Measurements from ENCODE around the gene NADK.

The NADK gene

GRCh38 chr1:1756661-1757421 lies 21.4 kb downstream of the NADK start:
- Histone ChIP-seq H3K4me3 (ENCODE audit: low read length) (no peak overlapping the region), H3K27ac (ENCODE audit: low read depth, low read length) (no peak overlapping the region), H3K9me3 (ENCODE audit: control insufficient read depth, insufficient read depth, low read length) (no peaks in the 10 kb centered on the region), H3K4me2 (ENCODE audit: low read length) (no peak overlapping the region), H4K20me1 (ENCODE audit: control insufficient read depth, insufficient read depth, low read depth, low read length) (peaks cover 16% of the 10 kb centered on the region), H3K36me3 (ENCODE audit: control insufficient read depth, low read length) (peaks cover 90% of the 10 kb centered on the region), H3F3A (ENCODE audit: control insufficient read depth, insufficient read depth) (peaks cover 7% of the 10 kb centered on the region), H3K27me3 (ENCODE audit: control insufficient read depth, low read length) (no peaks in the 10 kb centered on the region), H3K79me2 (ENCODE audit: control insufficient read depth, low read length) (peaks cover 44% of the 10 kb centered on the region), H3K9me2 (replicated peaks; ENCODE audit: control insufficient read depth, low read length) (no peaks in the 10 kb centered on the region), H3K4me1 (ENCODE audit: control insufficient read depth, low read length) (no peaks in the 10 kb centered on the region)
- TF ChIP-seq EZH2phosphoT487 (IDR thresholded peaks at IDR 0.05; ENCODE audit: borderline replicate concordance, low read length) (no peak), CTCF (IDR thresholded peaks at IDR 0.05; ENCODE audit: low read depth, low read length, poor library complexity, severe bottlenecking) (no peak)

GRCh38 chr1:1755852-1756251 lies 22.4 kb downstream of the NADK start:
- peaks cover 15% of the 10 kb centered on the region for H4K20me1 ChIP-seq (ENCODE audit: control insufficient read depth, insufficient read depth, low read depth, low read length)
- no peak overlapping the region for H3K27ac ChIP-seq (ENCODE audit: low read depth, low read length)
- no peaks in the 10 kb centered on the region for H3K4me1 ChIP-seq (ENCODE audit: control insufficient read depth, low read length)
- no peak overlapping the region for H3K4me2 ChIP-seq (ENCODE audit: low read length)
- H3K9me3 ChIP-seq (ENCODE audit: control insufficient read depth, insufficient read depth, low read length), result no peaks in the 10 kb centered on the region
- H3K27me3 ChIP-seq (ENCODE audit: control insufficient read depth, low read length), result no peaks in the 10 kb centered on the region
- peaks cover 7% of the 10 kb centered on the region for H3F3A ChIP-seq (ENCODE audit: control insufficient read depth, insufficient read depth)
- H3K9me2 ChIP-seq (replicated peaks; ENCODE audit: control insufficient read depth, low read length), result no peaks in the 10 kb centered on the region
- H3K4me3 ChIP-seq (ENCODE audit: low read length), result no peak overlapping the region
- H3K79me2 ChIP-seq (ENCODE audit: control insufficient read depth, low read length), result peaks cover 34% of the 10 kb centered on the region
- H3K36me3 ChIP-seq (ENCODE audit: control insufficient read depth, low read length), result peaks cover 80% of the 10 kb centered on the region
- no peak for TF ChIP-seq EZH2phosphoT487 (IDR thresholded peaks at IDR 0.05; ENCODE audit: borderline replicate concordance, low read length)
- TF ChIP-seq CTCF (IDR thresholded peaks at IDR 0.05; ENCODE audit: low read depth, low read length, poor library complexity, severe bottlenecking), result no peak

- Histone ChIP-seq H3K9me2 (replicated peaks; ENCODE audit: control insufficient read depth, low read length) (no peaks in the 10 kb centered on the region), H3K4me3 (ENCODE audit: low read length) (no peak overlapping the region), H3K4me2 (ENCODE audit: low read length) (no peak overlapping the region), H3K27ac (ENCODE audit: low read depth, low read length) (no peak overlapping the region), H4K20me1 (ENCODE audit: control insufficient read depth, insufficient read depth, low read depth, low read length) (peaks cover 15% of the 10 kb centered on the region), H3K27me3 (ENCODE audit: control insufficient read depth, low read length) (no peaks in the 10 kb centered on the region), H3K36me3 (ENCODE audit: control insufficient read depth, low read length) (peaks cover 77% of the 10 kb centered on the region), H3F3A (ENCODE audit: control insufficient read depth, insufficient read depth) (peaks cover 7% of the 10 kb centered on the region), H3K9me3 (ENCODE audit: control insufficient read depth, insufficient read depth, low read length) (no peaks in the 10 kb centered on the region), H3K4me1 (ENCODE audit: control insufficient read depth, low read length) (no peaks in the 10 kb centered on the region), H3K79me2 (ENCODE audit: control insufficient read depth, low read length) (peaks cover 30% of the 10 kb centered on the region)
- TF ChIP-seq CTCF (IDR thresholded peaks at IDR 0.05; ENCODE audit: low read depth, low read length, poor library complexity, severe bottlenecking), result no peak
- no peak for TF ChIP-seq EZH2phosphoT487 (IDR thresholded peaks at IDR 0.05; ENCODE audit: borderline replicate concordance, low read length)
Observed at GRCh38 chr1:1755426-1755825, 22.8 kb downstream of the NADK start.
